HG03095 (cell line): Measurements from ENCODE around the gene STAT5B.
A peak's percentile ranks its signal among the peaks of the same experiment; 100 is the strongest.
"Not testable (repeated sequence)": the region's sequence is repeated elsewhere in the genome, so short reads cannot be mapped to it uniquely, and the experiment has no call there.

Experiments used
- ATAC-seq: cut with Tn5 transposase; IDR thresholded peaks from one replicate; pipeline ENCODE4 v1.9.1; 2021; ENCODE audit warnings: moderate library complexity; ENCODE audit not compliant: unreplicated experiment

STAT5B gene

DNA sequence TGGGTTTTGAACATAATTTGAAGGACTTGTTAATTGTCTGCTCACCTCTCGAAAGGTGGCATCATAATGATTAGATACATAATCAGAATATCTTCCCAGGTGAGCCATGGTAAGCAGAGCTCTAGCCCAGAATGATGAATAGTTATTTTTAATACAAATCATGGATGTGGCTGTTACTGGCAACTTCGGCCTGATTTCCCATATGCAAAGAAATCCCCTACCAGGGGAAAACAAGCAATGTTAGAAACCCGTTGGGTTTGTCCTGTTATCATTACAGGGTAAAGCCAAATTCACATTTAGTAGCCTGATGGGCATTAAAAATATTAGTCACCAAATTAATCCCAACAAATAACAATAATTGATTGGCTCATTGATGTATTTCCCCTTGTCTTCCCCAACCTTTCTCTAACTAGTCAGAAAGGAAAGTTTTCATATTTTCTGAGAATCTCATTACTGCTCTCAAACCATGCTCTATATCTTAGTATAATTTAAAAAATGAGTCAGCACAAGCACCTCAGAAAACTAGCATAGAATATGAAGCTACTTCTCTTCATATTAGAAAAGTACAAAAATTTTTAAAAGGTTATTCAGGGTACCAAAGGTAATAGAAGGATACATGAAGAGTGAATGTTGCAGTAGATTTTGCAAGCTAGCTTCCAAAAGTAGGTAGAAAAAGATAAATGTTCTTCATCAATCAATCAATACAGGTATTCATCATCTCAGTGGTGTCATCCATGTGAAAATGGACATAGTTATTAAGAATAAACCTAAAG lies 5.0 kb downstream of the STAT5B start:
- ATAC-seq, result no peak

DNA sequence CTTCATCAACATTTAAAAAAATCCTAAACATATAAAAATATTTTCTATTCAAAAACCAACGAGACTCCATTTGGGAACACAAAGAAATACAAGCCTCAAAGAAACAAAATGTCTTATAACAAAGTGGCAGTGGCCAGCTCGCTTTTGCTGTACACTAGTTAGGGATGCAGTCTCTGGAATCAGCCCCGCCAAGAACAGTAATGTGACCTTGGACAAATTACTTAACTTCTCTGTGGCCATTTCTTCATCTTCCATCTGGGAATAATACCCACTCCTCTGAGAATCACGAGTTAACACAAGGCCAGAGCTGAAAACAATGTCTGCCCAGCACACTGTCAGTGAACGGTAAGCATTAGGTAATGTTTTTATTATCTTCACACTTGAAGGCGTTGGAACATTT lies 5.6 kb downstream of the STAT5B start:
- no peak for ATAC-seq

DNA sequence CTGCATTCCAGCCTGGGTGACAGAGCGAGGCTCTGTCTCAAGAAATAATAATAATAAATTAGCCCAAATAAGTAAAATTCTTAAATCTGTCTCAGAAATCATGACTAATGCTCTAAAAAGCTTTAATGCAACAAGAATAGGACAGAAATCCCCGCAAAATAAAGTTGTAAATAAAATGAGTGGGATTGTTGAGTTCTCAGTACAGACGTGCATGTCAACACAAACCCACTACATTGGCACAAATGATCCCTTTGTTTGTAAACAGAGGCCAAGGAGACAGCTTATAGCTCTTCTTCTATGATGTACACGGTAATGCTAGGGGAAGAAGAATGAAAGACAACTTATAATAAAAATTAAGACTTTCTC lies 6.0 kb downstream of the STAT5B start:
- no peak for ATAC-seq

DNA sequence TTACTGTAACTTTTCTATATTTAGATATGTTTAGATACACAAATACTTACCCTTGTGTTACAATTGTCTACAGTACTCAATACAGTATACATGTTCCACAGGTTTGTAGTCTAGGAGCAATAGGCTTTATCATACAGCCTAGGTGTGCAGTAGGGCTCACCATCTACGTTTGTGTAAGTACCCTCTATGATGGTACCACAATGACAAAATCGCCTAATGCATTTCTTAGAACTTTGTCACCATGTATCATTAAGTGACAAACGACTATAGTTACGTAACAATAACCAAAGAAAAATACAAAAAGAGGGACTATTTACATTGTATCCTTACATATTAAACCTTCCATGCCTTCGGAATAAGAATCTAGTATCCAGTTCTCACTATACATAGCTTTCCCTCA lies 8.0 kb downstream of the STAT5B start:
- ATAC-seq, result no peak

DNA sequence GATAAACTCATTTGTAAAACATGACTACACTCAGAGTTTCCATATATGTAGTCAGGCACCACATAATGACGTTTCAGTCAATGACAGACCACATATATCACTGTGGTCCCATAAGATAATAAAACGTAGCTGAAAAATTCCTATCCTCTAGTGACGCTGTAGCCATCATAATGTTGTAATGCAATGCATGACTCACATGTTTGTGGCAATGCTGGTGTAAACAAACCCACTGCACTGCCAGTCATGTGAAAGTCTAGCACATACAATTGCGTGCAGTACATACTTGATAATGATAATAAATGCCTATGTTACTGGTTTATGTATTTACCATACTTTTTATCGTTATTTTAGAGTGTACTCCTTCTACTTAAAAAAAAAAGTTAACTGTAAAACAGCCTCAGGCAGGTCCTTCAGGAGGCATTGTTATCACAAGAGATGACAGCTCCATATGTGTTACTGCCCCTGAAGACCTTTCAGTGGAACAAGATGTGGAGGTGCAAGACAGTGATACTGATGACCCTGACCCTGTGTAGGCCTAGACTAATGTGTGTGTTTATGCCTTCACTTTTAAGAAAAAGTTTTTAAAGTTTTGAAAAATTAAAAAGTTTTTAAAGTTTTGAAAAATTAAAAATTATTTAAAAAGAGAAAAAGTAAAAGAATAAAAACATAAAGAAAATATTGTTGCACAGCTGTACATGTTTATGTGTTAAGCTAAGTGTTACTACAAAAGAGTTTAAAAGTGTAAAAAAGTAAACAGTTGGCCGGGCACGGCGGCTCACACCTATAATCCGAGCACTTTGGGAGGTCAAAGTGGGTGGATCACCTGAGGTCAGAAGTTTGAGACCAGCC lies 9.0 kb downstream of the STAT5B start:
- no peak for ATAC-seq

DNA sequence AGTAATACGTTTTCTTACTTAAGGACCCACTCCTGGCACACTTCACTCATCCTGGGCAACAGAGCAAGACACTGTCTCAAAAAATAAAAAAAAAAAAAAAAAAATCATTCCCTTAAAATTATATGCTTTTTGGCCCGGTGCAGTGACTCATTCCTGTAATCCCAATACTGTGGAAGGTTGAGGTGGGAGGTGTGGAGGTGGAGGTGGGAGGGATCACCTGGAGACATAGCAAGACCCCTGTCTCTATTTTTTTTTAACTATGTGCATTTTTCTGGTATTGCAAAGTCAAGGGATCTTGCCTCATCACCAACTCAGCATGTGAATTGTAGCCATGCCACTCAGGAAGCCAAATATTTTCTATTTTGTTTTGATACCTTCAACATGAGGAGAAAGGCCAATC lies 9.7 kb downstream of the STAT5B start:
- ATAC-seq, result no peak

DNA sequence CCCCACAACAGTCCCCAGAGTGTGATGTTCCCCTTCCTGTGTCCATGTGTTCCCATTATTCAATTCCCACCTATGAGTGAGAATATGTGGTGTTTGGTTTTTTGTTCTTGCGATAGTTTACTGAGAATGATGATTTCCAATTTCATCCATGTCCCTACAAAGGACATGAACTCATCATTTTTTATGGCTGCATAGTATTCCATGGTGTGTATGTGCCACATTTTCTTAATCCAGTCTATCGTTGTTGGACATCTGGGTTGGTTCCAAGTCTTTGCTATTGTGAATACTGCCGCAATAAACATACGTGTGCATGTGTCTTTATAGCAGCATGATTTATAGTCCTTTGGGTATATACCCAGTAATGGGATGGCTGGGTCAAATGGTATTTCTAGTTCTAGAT lies 11.8 kb downstream of the STAT5B start:
- not testable (repeated sequence) for ATAC-seq

DNA sequence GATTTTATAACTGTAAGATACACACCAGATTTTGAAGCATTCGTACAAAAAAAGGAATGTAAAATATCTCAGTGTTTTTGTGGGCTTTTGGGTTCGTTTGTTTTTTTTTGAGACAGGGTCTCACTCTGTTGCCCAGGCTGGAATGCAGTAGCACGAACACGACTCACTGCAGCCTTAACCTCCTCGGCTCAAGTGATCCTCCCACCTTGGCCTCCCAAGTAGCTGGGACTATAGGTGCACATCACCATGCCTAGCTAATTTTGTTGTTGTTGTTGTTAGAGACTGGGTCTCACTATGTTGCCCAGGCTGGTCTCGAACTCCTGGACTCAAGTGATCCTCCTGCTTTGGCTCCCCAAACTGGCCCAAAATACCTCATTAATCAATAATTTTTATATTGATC lies 15.9 kb downstream of the STAT5B start:
- no peak for ATAC-seq

DNA sequence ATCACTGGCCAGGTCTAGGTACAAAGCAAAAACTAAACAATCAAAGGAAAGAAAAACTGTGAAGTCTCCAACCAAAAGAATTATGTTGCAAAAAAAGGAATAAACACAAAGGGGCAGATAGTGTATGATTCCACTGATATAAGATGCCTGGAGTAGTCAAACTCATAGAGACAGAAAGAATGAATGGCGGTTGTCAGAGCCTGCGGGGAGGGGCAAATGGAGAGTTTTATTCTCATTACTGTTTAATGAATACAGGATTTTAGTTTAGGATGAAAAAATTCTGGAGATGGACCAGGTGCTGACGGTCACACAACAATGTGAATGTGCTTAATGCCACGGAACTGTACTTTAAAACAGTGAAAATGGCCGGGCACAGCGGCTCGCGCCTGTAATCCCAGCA lies 20.7 kb downstream of the STAT5B start:
- ATAC-seq, result no peak

DNA sequence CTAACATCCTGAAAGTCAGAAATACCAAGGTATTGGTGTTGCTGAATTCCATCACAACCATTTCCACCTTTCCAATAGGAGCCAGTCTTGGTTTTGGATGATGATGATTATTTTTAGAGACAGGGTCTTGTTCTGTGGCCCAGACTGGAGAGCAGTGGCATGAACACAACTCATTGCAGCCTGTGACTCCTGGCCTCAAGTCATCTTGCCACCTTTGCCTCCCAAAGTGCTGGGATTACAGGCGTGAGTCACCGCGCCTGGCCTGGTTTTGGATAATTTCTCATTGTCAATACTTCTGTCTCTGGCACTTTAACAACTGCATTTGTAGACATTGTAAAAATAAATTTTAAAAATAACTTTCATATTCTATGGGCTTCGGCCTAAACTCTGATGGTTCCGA lies 22.6 kb downstream of the STAT5B start:
- no peak for ATAC-seq

DNA sequence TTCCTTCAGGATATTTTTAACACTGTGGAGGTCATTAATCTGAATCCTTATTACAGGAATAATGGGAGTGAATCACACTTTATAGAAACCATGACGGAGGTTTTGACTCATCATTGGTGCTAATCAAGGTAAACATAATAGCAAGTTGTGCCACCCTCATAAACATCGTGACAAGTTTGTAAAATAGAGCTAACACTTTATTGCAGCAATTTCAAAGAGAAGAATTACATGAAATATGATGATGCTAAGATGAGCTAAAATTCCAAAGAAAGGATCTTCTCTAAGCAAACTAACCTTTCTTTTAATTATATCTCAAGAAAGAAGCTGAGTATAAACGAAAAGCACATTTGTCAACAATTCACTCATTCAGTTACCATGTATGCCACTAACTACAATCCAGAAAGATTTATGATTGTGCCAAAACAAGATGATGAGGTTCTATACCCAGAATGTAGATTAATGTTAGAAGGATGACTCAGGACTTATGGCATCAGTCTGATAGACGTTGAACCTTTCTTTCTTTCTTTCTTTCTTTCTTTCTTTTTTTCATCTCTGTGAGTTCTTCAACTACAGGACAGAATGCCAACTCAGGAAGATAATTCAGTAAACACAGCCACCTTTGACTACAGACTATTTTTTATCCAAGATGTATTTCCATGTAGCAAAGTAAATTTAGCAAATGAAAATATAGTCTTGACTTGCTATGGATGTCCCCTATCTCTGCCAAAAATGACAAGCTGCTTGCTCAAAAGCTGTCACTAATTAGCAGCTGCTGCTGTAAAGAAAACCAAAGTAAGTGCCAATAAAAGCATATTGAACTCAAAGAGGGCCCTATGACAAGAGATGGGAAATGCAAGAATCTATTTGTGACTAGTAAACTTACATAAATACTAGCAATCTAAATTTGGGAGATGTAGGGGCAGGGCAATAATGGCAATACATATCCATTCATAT lies 23.3 kb downstream of the STAT5B start:
- ATAC-seq, result no peak

DNA sequence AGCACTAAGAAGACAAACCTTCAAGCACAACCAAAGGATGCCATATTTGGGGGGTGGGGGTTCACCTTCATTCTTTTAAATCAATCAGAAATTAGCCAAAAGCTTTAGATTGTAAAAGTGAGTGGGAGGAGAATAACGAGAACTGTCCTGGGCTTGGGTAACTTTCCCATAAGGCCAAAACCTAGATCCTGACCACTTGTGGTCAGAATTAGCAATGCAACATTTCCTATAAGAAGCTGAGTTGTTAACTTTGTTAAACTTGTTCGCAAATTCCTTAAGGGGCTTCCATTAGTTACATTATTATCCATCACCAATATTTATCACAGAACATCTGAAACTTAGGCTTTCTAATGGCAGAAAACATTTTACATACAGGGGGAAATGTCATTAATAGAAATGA lies 25.1 kb downstream of the STAT5B start:
- ATAC-seq, result no peak

DNA sequence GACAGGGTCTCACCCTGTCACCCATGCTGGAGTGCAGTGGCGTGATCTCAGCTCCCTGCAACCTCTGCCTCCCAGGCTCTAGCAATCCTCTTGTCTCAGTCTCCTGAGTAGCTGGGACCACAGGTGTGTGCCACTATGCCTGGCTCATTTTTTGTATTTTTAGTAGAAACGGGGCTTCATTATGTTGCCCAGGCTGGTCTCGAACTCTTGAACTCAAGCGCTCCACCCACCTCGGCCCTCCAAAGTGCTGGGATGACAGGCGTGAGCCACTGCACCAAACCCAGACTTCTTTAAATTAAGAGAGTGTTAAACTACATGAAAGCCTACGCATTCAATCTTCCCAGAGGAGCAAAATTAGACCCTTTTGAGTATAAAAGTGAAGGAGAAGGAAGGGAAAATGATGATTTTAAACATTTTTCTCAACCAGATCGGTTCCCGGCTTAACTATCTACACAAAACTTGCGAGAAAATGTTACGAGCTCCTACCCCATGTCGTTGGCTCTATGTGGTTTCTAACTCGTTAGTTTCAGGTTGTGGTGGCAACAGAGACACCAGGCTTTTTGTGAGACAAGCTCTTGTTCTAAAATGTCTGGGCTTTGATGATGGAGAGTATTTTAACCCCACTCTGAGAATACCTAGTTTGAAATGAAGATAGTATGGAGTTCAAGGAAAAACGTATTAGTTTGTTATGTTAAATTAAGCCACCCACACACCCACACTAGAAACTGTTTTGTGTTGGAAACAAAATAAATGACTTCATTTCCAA lies 26.3 kb downstream of the STAT5B start:
- no peak for ATAC-seq

DNA sequence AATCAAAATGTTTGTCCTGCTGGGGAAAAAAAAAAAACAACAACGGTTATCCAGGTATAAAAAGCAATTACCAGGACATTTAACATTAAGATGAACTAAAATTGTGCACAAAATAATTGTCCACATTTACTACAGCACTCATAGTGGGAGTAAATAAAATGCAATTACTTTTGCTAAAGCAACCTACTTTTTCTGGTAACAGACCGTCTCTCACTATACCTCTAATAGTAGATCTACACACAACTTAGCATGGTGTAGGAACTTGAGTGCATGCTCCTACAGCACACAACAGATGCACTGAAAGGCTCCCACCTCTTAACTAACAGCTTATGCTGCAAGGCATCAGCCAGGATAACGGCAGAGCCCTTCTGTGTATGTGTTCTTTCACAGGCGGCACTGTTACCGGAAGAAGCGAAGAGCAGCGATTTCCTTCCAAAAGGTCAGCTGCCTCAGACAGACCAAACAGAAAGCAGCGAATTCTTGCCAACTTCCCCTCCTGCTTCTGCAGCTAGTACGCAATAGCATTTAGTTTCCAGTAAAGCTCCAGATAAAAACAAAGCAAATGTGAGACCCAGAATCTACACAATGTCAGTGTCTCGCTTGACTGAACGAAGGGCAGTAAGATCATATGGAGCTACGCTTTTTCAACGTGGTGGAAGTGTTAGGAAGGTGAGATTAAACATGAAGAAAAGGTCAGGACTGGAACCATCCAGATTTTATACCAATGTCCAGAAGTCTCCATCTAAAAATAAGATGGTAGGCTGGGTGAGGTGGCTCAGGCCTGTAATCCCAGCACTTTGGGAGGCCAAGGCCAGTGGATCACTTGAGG lies 27.6 kb downstream of the STAT5B start:
- peak; percentile 77 for ATAC-seq

DNA sequence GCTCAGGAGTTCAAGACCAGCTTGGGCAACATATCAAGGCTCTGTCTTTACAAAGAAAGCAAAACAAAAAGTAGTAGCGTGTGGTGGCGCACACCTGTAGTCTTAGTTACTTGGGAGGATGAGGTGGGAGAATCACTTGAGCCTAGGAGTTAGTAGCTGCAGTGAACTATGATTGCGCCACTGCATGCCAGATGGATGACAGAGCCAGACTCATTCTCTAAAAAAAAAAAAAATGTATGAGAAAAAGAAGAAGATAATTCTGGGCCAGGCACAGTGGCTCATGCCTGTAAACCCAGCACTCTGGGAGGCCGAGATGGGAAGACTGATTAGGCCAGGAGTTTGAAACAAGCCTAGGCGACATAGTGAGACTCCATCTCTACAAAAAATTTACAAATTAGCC lies 28.5 kb downstream of the STAT5B start:
- no peak for ATAC-seq

DNA sequence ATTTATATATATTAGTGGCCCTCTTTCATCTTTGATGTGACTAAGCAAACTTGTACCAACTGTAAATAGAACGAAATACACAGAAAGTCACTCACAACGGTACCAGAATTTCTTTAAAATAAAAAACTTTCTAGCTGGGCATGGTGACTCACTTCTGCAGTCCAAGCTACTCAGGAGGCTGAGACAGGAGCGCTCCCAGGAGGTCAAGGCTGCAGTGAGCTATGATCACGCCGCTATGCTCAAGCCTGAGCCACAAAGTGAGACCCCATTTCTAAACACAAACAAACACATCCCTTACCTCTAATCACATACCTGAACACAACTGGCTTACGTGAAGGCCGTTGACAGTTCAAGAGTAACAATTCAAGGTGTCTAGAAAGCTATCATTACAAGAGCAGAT lies 29.7 kb downstream of the STAT5B start:
- no peak for ATAC-seq

DNA sequence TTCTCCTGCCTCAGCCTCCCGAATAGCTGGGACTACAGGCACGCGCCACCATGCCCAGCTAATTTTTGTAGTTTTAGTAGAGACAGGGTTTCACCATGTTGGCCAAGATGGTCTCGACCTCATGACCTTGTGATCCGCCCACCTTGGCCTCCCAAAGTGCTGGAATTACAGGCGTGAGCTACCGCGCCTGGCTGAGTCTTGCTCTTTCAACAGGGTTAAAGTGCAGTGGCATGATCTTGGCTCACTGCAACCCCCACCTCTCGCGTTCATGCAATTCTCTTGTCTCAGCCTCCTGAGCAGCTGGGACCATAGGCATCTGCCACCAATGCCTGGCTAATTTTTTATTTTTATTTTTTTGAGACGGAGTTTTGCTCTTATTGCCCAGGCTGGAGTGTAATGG lies 31.0 kb downstream of the STAT5B start:
- not testable (repeated sequence) for ATAC-seq

DNA sequence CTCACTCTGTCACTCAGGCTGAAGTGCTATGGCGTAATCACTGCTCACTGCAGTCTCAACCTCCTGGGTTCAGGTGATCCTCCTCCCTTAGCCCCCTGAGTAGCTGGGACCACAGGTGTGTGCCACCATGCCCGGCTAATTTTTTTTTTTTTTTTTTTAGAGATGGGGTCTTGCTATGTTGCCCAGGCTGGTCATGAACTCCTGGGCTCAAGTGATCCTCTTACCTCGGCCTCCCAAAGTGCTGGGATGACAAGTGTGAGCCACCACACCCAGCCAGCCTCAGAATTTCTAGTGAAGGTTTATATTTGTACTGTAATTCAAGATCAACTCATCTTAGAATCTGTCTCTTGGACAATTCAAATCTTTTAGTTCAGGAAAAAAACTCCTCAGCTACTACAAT lies 32.1 kb downstream of the STAT5B start:
- not testable (repeated sequence) for ATAC-seq

DNA sequence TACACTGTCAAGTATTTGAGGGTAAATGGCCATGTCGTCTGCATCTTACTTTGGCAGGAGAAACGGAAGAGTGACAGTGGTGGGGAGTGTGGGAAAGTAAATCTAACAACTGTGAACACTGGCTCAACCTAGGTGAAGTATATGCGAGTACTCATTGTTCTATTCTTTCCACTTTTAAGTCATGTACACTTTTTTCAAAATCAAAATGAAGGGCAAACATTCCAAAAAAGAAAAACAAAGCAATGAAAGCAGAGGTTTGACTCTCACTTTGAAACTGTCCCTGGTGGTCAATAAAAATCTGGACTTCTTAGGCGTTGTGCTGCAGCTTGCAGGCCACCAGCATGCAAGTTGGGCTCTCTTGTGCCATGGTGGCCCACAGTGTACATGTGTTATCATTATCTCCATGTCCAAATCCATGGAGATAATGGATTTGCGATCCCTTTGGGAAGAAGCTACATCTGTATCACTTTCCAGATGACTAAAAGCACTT lies 32.7 kb downstream of the STAT5B start:
- ATAC-seq, result no peak

DNA sequence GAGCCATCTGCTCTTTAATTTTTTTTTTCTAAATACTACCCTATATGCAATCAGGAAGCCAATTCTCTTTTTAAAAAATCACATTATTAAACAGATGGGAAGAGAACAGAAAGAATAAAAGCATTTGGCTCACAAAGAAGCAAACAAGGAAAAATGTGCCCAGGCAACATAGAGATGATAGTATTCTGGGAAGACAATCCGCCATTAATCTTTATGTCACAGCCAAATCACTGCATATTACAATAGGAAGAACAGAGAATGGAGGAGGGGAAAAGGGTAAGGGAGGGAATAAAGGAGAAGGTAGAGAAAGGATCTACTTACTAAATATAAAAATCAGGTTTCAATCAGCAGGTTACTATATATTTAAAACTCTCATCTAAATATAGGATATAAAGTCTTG lies 34.3 kb downstream of the STAT5B start:
- ATAC-seq, result no peak
